Body of pancreas (tissue), 4 donors: ENCODE measurements around the gene TBC1D16. TPM values are rescaled to one million over a fixed set of nuclear protein-coding genes. Genes with fewer than 3 reads are reported as not detected.
A peak's percentile ranks its signal among the peaks of the same experiment; 100 is the strongest.

Experiments
- ATAC-seq: fragments of 150-250 bp; one replicate; pipeline ENCODE4 v1.9.1; 2016
- DNase-seq, 4 donors: peaks; one replicate each; pipeline ENCODE4 v3.0.0-alpha.2; 2019
- H3K27ac ChIP-seq, 4 donors: fragments of 200-600 bp; sonication (generic); 1 replicate in 3 of 4; 2 replicates in 1 of 4; pipeline versions ENCODE4 v1.5.1 to v1.6.1; 2016 to 2019; ENCODE audit warnings: mild to moderate bottlenecking in 1 of 4, mixed read lengths in 1 of 4, moderate library complexity in 1 of 4
- H3K27me3 ChIP-seq, 2 donors: fragments of 200-600 bp; sonication (generic); one replicate each; pipeline ENCODE4 v1.6.0; 2016; ENCODE audit warnings: mild to moderate bottlenecking in 1 of 2
- H3K36me3 ChIP-seq, 2 donors: fragments of 200-600 bp; sonication (generic); replicated peaks in 1 of 2; 2 replicates each; pipeline ENCODE4 v1.5.1; 2016; ENCODE audit warnings: low read depth in 2 of 2; ENCODE audit not compliant: insufficient read depth in 1 of 2
- H3K4me1 ChIP-seq: fragments of 200-600 bp; sonication (generic); one replicate; pipeline ENCODE4 v1.6.0; 2016
- H3K4me3 ChIP-seq, 2 donors: fragments of 200-600 bp; sonication (generic); 1 replicate in 1 of 2; 2 replicates in 1 of 2; pipeline ENCODE4 v1.5.1; 2016 to 2019
- H3K9me3 ChIP-seq, 3 donors: fragments of 200-600 bp; sonication (generic); 1 replicate in 2 of 3; 2 replicates in 1 of 3; pipeline ENCODE4 v1.5.1; 2016
- CTCF ChIP-seq, 7 experiments: fragments of 450-650 bp in 4 of 7; fragments of 200-600 bp in 3 of 7; sonication (generic) in 3 of 7; IDR thresholded peaks; one replicate each; pipeline ENCODE4 v1.5.1; 2016 to 2019; ENCODE audit warnings: antibody characterized with exemption in 7 of 7
- POLR2A ChIP-seq, 3 donors: fragments of 450-650 bp; IDR thresholded peaks; one replicate each; pipeline ENCODE4 v1.6.1; 2016; ENCODE audit warnings: antibody characterized with exemption in 3 of 3, mild to moderate bottlenecking in 2 of 3
- WGBS, 2 donors: methylation state at CpG; one replicate each; pipeline ENCODE4 v1.1.5; 2017; 5-methylcytosine and 5-hydroxymethylcytosine counted together
- intact Hi-C: fragments of 100-400 bp; cut with DNase I; formaldehyde crosslinking; loops from one replicate; pipeline ENCODE4 v1.15.1; 2023
- total RNA-seq, 2 donors: library from RNA; depleted of rRNA; stranded (reverse); fragments of >200 nt; gene quantifications; one replicate each; pipeline ENCODE4 v1.1.0, GENCODE V29; 2016

The TBC1D16 gene
- total RNA-seq, 2 donors from 2014 or later: 21.0 to 37.2 TPM

GRCh38 chr17:79992649-79993389, 42.9 kb downstream of the TBC1D16 start:
- Histone ChIP-seq H3K27ac (peak overlapping the region; percentile 18 to 71 (median 56)), H3K4me3 (no peak overlapping the region), H3K27me3 (no peaks in the 10 kb centered on the region), H3K4me1 (peaks cover 60% of the 10 kb centered on the region), H3K36me3 (no peaks in the 10 kb centered on the region), H3K9me3 (no peaks in the 10 kb centered on the region)
- DNase-seq (no peak), ATAC-seq (no peak)
- no peak for TF ChIP-seq CTCF (IDR thresholded peaks at IDR 0.05)
- no peak for TF ChIP-seq POLR2A (IDR thresholded peaks at IDR 0.05)
- intact Hi-C loops: no loop called here
- WGBS, 2 donors: 45 to 57% methylated on average over 6 to 8 of the region's 10 CpGs

- Histone ChIP-seq H3K4me3 (no peak overlapping the region), H3K9me3 (no peaks in the 10 kb centered on the region), H3K27ac (peak overlapping the region in 3 of 4 donors; percentile 47 to 71 (median 55)), H3K36me3 (no peaks in the 10 kb centered on the region), H3K4me1 (peaks cover 67% of the 10 kb centered on the region), H3K27me3 (no peaks in the 10 kb centered on the region)
- TF ChIP-seq CTCF (IDR thresholded peaks at IDR 0.05) (peak in 2 of 7 experiments; percentile 16 to 25), POLR2A (IDR thresholded peaks at IDR 0.05) (no peak)
- peak in 3 of 4 donors; percentile 33 to 63 (median 48) for DNase-seq
- peak; percentile 14 for ATAC-seq
- intact Hi-C loops: no loop called here
- WGBS, 2 donors: 8 to 9% methylated on average over 13 to 44 of the region's 44 CpGs
These were observed 43.6 kb downstream of the TBC1D16 start for GRCh38 chr17:79991924-79992648.

GRCh38 chr17:79991140-79991923, 44.3 kb downstream of the TBC1D16 start:
- Histone ChIP-seq H3K36me3 (no peaks in the 10 kb centered on the region), H3K27me3 (no peaks in the 10 kb centered on the region), H3K9me3 (no peaks in the 10 kb centered on the region), H3K4me3 (no peak overlapping the region), H3K27ac (peak overlapping the region in 1 of 4 donors; percentile 55), H3K4me1 (peaks cover 75% of the 10 kb centered on the region)
- ATAC-seq (peak; percentile 78), DNase-seq (peak; percentile 88 to 91 (median 88))
- TF ChIP-seq CTCF (IDR thresholded peaks at IDR 0.05): peak; percentile 27 to 77 (median 65)
- no peak for TF ChIP-seq POLR2A (IDR thresholded peaks at IDR 0.05)
- intact Hi-C loops: no loop called here
- WGBS, 2 donors: 28 to 70% methylated on average over 9 to 25 of the region's 30 CpGs

GRCh38 chr17:79990704-79991103, 45.0 kb downstream of the TBC1D16 start:
- 82 to 88% methylated on average over 17 of the region's 17 CpGs for WGBS, 2 donors
- TF ChIP-seq CTCF (IDR thresholded peaks at IDR 0.05): no peak
- no peaks in the 10 kb centered on the region for H3K36me3 ChIP-seq
- peaks cover 76% of the 10 kb centered on the region for H3K4me1 ChIP-seq
- H3K27ac ChIP-seq: no peak overlapping the region
- H3K4me3 ChIP-seq: no peak overlapping the region
- DNase-seq (no peak), ATAC-seq (no peak)
- intact Hi-C loops: no loop called here
- no peaks in the 10 kb centered on the region for H3K9me3 ChIP-seq
- H3K27me3 ChIP-seq: no peaks in the 10 kb centered on the region
